IMR-90 (cell line): ENCODE measurements around the gene TPP2.

Source experiments
- CTCF ChIP-seq: conservative IDR thresholded peaks from 2 replicates; pipeline ENCODE4 v1.5.1; 2012; ENCODE audit warnings: mild to moderate bottlenecking, low read depth, low read length, improper control_type of control experiment
- MAZ ChIP-seq: IDR thresholded peaks from 2 replicates; pipeline ENCODE4 v1.6.1; 2012; ENCODE audit warnings: low read depth, mild to moderate bottlenecking, low read length, improper control_type of control experiment, moderate library complexity, borderline replicate concordance
- MXI1 ChIP-seq: IDR thresholded peaks from 2 replicates; pipeline ENCODE4 v1.6.1; 2012; ENCODE audit warnings: low read depth, mild to moderate bottlenecking, low read length, moderate library complexity, borderline replicate concordance
- POLR2A ChIP-seq: IDR thresholded peaks from 2 replicates; pipeline ENCODE4 v1.6.1; 2012; ENCODE audit warnings: mild to moderate bottlenecking, low read depth, low read length
- RAD21 ChIP-seq: IDR thresholded peaks from 2 replicates; pipeline ENCODE4 v1.6.1; 2012; ENCODE audit warnings: low read length, improper control_type of control experiment
- RCOR1 ChIP-seq: IDR thresholded peaks from 2 replicates; pipeline ENCODE4 v1.6.1; 2012; ENCODE audit warnings: mild to moderate bottlenecking, low read length, improper control_type of control experiment; ENCODE audit not compliant: insufficient replicate concordance
- RFX5 ChIP-seq: IDR thresholded peaks from 2 replicates; pipeline ENCODE4 v1.8.0; 2012; ENCODE audit warnings: low read depth, mild to moderate bottlenecking, low read length, moderate library complexity

- TF ChIP-seq RCOR1 (no peak), MAZ (no peak), CTCF (no peak), RAD21 (no peak), RFX5 (no peak), MXI1 (no peak), POLR2A (no peak)
Measured at GRCh38 chr13:102680842-102681740, 84.3 kb downstream of the TPP2 start.
